Activated CD4-positive, CD25-positive, alpha-beta regulatory T cell treated with anti-CD3 and anti-CD28 coated beads, Interleukin-2, amount 50 U/mL, for 72 hours (primary cell): ENCODE results near the gene CBX1.

Experiments used
- DNase-seq: peaks from one replicate; pipeline ENCODE4 v3.0.0; 2021

Gene CBX1

DNA sequence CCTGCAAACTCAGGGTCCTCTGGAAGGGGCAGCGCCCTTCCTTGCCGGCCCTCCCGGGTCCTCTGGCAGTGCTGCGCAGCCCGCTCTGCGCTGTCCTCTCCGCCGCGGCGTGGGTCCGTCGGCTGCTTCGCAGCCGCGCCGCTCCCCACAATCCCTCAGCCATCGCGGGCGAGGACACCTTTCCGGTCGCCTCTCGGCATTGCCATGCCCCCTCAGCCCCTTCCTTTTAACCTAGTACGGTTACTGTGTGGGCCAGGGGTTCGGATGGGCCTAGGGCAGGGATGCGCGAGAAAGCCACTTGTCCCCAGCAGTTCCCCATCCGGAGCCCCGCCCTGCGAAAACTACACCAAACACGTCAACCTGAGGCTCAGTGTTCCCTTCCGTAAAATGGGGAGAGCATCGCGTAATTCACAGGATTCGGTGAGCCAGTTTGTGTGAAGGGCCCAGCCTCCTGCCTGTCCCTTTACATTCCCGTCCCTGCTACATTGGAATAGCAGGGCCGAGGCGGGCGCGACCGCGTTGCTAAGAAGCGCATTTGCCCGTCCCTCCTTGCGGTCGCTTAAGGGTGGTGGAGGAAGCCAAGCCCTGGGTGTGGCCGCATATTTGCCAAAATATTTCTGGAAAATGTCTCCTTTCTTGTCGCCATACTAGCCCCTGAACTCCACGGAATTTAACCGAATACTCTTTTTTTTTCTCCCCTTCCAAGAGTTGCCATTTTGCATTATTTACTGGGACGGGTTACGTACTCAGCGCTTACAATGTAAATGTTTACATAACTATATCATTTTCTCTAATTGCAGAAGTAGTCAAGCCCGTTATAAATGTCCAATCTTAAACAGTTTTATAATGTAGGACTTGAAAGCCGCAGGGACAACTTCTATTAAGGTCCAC is 76.9 kb downstream of the CBX1 start:
- DNase-seq: peak; percentile 47

GRCh38 chr17:48023400-48024148 is 77.7 kb downstream of the CBX1 start:
- DNase-seq: peak; percentile 51

GRCh38 chr17:48022901-48023300 is 78.4 kb downstream of the CBX1 start:
- no peak for DNase-seq

DNA sequence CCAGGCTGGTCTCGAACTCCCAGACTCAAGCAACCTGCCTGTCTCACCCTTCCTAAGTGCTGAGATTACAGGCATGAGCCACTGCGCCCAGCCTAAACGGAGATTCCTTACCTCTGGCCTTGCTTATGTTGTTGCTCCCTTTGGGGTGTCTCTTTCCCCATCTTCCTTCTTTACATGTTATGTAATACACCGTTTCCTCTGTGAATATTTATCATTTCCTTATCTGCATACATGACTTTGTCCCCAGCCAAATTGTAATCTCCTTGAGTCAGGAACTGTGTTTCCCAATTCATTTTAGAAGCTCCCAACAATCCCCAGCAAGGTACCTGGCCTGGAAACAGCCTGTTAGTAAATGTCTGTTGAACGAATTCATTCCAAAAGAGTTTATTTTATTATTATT is 79.3 kb downstream of the CBX1 start:
- DNase-seq: no peak
